Hepatocyte (in vitro differentiated cells): ENCODE data around the gene GFRAL. TPM values are rescaled to one million over a fixed set of nuclear protein-coding genes. Genes with fewer than 3 reads are reported as not detected.

Source experiments
- DNase-seq: peaks from one replicate; pipeline ENCODE4 v3.0.0-alpha.2; 2016; ENCODE audit warnings: low spot score
- H2AFZ ChIP-seq: fragments of 200-600 bp; sonication (generic); 2 replicates; pipeline ENCODE4 v1.6.0; 2016; ENCODE audit warnings: antibody characterized with exemption, mild to moderate bottlenecking
- H3K27ac ChIP-seq: fragments of 200-600 bp; sonication (generic); 2 replicates; pipeline ENCODE4 v1.5.1; 2016; ENCODE audit warnings: mild to moderate bottlenecking
- H3K27me3 ChIP-seq: fragments of 200-600 bp; sonication (generic); 2 replicates; pipeline ENCODE4 v1.6.1; 2016
- H3K36me3 ChIP-seq: fragments of 200-600 bp; sonication (generic); replicated peaks from 2 replicates; pipeline ENCODE4 v1.5.1; 2016; ENCODE audit warnings: low read depth; ENCODE audit not compliant: insufficient read depth
- H3K4me1 ChIP-seq: fragments of 200-600 bp; sonication (generic); 2 replicates; pipeline ENCODE4 v1.5.1; 2016; ENCODE audit warnings: mild to moderate bottlenecking, moderate library complexity; ENCODE audit not compliant: insufficient read depth
- H3K4me2 ChIP-seq: fragments of 200-600 bp; sonication (generic); 2 replicates; pipeline ENCODE4 v1.6.0; 2016
- H3K4me3 ChIP-seq: fragments of 200-600 bp; sonication (generic); 2 replicates; pipeline ENCODE4 v1.5.1; 2016; ENCODE audit warnings: mild to moderate bottlenecking
- H3K79me2 ChIP-seq: fragments of 200-600 bp; sonication (generic); 2 replicates; pipeline ENCODE4 v1.6.0; 2017; ENCODE audit warnings: mild to moderate bottlenecking
- H3K9me2 ChIP-seq: fragments of 200-600 bp; sonication (generic); replicated peaks from 2 replicates; pipeline ENCODE4 v1.6.0; 2017; ENCODE audit warnings: mild to moderate bottlenecking; ENCODE audit not compliant: insufficient read depth
- H3K9me3 ChIP-seq: fragments of 200-600 bp; sonication (generic); 2 replicates; pipeline ENCODE4 v1.5.1; 2016; ENCODE audit warnings: low read depth, mild to moderate bottlenecking
- H4K20me1 ChIP-seq: fragments of 200-600 bp; sonication (generic); 2 replicates; pipeline ENCODE4 v1.6.0; 2016; ENCODE audit warnings: mild to moderate bottlenecking; ENCODE audit not compliant: insufficient read depth, poor library complexity, severe bottlenecking
- EZH2 ChIP-seq: fragments of 200-600 bp; sonication (generic); IDR thresholded peaks from 2 replicates; pipeline ENCODE4 v1.6.1; 2016; ENCODE audit warnings: antibody characterized with exemption, mild to moderate bottlenecking, borderline replicate concordance
- EZH2phosphoT487 ChIP-seq: fragments of 200-600 bp; sonication (generic); IDR thresholded peaks from one replicate; pipeline ENCODE4 v1.6.1; 2018; ENCODE audit warnings: antibody characterized with exemption, mild to moderate bottlenecking, low read depth, moderate library complexity; ENCODE audit not compliant: unreplicated experiment, severe bottlenecking
- WGBS: methylation state at CpG from one replicate; pipeline ENCODE4 v1.1.6; 2016; ENCODE audit warnings: low lambda C conversion rate; ENCODE audit errors: missing lambda C conversion rate; 5-methylcytosine and 5-hydroxymethylcytosine counted together
- polyA plus RNA-seq: library from polyadenylated mRNA; unstranded; fragments of >200 nt; fragmentation: Nextera tagmentation; extraction: Ambion mirVana; gene quantifications from 2 replicates; pipeline ENCODE4 v1.2.1, GENCODE V29; 2016
- total RNA-seq: library from RNA; depleted of rRNA; stranded (reverse); fragments of >200 nt; gene quantifications from 2 replicates; pipeline ENCODE4 v1.2.3, GENCODE V29; 2014
- TF ChIP-seq, protein P1 (sequence below): fragments of 200-600 bp; sonication (generic); IDR thresholded peaks from 2 replicates; pipeline ENCODE4 v1.5.1; 2016; ENCODE audit warnings: antibody characterized with exemption, mild to moderate bottlenecking; ENCODE audit not compliant: poor library complexity

GFRAL gene
- total and polyA plus RNA-seq, 2 experiments from 2014 or later, result not detected

GRCh38 chr6:55450005-55450404 lies 122.7 kb downstream of the GFRAL start:
- Histone ChIP-seq H3K4me3 (no peak overlapping the region), H3K9me2 (no peaks in the 10 kb centered on the region), H2AFZ (no peak overlapping the region), H3K36me3 (no peaks in the 10 kb centered on the region), H3K27me3 (no peaks in the 10 kb centered on the region), H4K20me1 (no peaks in the 10 kb centered on the region), H3K4me1 (no peaks in the 10 kb centered on the region), H3K4me2 (no peak overlapping the region), H3K27ac (no peak overlapping the region), H3K9me3 (no peaks in the 10 kb centered on the region), H3K79me2 (no peaks in the 10 kb centered on the region)
- TF ChIP-seq EZH2phosphoT487 (no peak), EZH2 (no peak)
- TF ChIP-seq, protein P1, sequence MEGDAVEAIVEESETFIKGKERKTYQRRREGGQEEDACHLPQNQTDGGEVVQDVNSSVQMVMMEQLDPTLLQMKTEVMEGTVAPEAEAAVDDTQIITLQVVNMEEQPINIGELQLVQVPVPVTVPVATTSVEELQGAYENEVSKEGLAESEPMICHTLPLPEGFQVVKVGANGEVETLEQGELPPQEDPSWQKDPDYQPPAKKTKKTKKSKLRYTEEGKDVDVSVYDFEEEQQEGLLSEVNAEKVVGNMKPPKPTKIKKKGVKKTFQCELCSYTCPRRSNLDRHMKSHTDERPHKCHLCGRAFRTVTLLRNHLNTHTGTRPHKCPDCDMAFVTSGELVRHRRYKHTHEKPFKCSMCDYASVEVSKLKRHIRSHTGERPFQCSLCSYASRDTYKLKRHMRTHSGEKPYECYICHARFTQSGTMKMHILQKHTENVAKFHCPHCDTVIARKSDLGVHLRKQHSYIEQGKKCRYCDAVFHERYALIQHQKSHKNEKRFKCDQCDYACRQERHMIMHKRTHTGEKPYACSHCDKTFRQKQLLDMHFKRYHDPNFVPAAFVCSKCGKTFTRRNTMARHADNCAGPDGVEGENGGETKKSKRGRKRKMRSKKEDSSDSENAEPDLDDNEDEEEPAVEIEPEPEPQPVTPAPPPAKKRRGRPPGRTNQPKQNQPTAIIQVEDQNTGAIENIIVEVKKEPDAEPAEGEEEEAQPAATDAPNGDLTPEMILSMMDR, result no peak
- WGBS, result 52% methylated on average over 2 of the region's 2 CpGs
- DNase-seq, result no peak

Other genes starting within 250 kb of the GFRAL start
- 0.16 and 0.17 TPM in 2 replicates for gene HCRTR2, start 153.0 kb upstream of the GFRAL start, total RNA-seq
- gene HCRTR2, start 153.0 kb upstream of the GFRAL start, polyA plus RNA-seq, result 0.18 and 0.35 TPM in 2 replicates